ENCODE data around the gene SPATA13.

GRCh38 chr13:24199016-24199415 is 38.5 kb downstream of the SPATA13 start:
- TF ChIP-seq CTCF (IDR thresholded peaks at IDR 0.05; ENCODE audit: low read depth, low read length) (no peak), EZH2phosphoT487 (IDR thresholded peaks at IDR 0.05; ENCODE audit: low read depth) (no peak)

Measured in OCI-LY3 (cell line).